HG02840 (cell line): ENCODE results near the gene IMMP2L.
"Not testable (repeated sequence)": the region's sequence is repeated elsewhere in the genome, so short reads cannot be mapped to it uniquely, and the experiment has no call there.

Experiments
- ATAC-seq: cut with Tn5 transposase; IDR thresholded peaks from one replicate; pipeline ENCODE4 v1.9.1; 2021; ENCODE audit warnings: mild to moderate bottlenecking, moderate library complexity, moderate number of reproducible peaks; ENCODE audit not compliant: unreplicated experiment, low FRiP score

IMMP2L gene

DNA sequence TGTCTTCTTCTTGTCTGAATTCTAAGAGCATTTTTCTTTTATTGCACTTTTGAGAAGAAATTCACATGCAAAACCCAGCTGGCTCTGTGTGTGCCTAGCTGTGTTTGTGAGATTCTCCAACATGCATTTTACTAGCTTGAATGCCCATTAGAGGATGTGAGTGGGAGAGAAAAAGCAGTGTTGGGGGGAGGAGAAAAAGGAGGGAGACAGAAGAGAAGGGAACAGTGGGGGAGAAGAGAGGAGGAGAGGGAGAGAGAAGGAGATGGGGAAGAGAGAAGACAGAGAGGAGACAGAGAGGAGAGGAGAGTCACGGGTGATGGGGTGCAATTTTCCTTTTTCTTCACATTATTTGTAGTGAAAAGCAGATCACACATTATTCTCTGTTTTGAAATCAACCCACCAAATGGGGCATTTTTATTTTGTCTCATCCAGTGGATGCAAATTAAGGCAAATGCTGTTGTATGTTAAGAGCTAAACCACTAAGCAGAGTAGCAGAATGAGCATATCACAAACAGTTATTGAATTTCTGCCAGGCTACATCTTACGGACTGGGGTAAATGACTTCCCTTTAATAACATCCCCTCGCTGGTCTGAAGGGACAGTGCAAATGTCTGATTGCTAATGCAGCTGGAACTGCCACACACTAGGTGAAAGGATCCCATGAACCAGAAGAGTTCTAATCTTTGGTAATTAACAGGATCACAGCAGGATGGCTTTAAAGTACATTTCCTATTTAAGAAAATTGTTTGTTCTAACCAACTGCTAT lies 470.5 kb downstream of the IMMP2L start:
- ATAC-seq = no peak

DNA sequence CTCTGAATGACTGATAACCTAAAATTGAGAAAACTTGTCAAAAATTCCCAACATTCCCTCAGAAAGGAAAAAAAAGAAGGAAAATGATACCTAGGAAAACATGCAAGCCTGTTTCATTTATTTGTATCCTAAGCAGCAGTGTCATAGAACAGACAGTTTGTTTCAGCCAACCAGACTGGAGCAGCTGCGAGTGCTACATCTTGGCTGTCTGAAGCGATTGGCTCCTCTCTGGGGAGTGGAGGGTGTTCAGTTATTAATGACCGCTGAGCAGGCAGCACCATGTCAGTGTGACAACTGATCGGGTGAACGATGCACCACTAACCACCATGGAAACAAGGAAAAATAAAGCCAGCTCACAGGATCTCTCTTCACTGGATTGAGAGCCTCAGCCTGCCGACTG lies 471.4 kb downstream of the IMMP2L start, which contains the start of gene LRRN3:
Gene LRRN3 (plus strand): TSS at position 282 of the 400 bp plus-strand sequence. CDS start 31,646 bp downstream, outside the sequence.
- no peak for ATAC-seq

DNA sequence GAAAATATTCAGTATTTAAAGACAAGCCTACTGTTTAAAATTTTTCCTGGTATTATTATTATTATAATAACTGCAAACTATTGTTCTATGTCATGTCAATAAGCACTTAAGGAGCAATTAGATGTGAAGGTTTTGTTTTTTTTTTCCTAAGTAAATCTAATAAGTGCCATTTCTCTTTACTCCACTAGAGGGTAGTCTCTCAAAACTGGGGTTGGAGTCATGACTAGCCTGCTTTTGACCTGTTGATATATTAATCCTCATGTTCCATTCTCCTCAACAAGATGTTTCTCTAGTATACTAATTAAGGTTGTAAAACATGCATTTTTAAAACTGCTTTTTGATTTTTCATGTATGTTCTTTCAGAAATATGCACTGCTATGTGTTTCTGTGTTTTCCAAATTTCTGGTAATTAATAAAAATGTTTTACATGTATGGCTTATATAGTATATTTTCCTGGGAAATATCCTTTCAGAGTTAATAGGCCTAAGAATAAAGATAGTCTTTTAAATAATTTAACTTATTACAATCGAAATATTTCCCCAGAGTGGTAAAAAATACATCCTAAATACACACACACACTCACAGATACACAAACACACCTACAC lies 472.4 kb downstream of the IMMP2L start:
- ATAC-seq = no peak

DNA sequence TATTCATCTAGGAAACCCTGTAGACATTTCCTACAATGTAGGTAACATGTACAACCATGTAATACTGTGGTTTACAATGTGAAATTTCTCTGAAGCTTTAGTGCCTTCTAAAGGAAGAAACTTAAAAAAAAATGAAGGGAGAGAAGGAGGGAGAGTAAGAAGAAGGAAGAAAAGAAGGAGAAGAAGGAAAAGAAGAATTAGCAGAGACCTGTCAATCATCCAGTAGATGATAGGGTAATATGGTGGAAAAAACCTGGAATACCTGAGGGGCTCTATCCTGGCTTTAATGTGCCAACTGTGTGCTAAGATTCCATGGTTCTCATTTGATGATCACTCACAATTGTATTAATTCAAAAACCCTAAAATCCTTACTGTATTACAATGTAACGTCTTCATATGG lies 474.0 kb downstream of the IMMP2L start:
- ATAC-seq = no peak

DNA sequence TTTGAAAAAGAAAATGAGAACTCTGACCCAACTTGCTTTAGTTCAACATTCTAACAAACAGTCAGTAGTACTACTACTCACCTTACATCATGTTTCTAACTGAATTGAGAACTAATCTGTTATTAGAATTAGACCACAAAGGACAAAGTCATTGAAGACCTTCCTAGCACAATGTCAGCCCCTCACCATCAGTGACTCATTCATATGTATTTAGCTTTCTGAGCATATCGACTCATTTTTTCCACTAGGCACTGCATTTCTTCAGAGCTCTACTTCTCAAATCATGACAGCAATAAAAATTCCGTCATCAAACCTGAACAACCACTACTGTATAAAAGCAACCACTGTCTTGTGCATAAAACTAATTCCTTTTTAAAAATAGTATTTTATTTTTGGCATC lies 475.8 kb downstream of the IMMP2L start:
- ATAC-seq = no peak

DNA sequence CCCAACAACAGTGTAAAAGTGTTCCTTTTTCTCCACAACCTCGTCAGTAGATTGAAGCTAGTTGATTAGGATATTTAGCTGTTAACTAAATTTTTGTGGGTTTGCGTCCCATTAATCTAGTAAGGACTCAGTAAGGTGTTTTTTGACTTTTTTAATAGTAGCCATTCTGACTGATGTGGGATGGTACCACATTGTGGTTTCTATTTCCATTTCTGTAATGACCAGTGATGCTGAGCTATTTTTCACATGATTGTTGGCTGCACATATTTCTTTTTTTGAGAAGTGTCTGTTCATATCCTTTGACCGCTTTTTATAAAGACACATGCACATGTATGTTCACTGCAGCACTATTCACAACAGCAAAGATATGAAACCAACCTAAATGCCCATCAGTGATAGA lies 476.9 kb downstream of the IMMP2L start:
- ATAC-seq = no peak

DNA sequence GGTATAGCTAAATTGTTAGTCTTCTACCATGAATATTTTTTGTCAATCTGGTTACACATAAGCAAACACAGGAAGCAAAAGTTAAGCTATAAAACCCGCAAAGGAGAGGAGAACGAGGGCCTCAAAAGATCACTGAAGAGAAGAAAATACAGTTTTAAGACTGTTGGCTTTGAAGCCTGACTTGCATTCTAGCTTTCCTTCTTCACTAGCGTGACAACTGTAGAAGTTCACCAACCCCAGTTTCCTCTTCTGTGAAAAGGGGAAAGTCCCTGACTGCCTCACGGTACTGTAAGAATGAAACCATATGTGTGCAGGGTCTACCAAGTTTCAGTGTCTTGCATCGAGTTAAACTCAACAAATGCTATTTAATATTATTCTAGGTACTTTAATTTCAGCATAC lies 478.9 kb downstream of the IMMP2L start:
- peak; percentile 99 for ATAC-seq

DNA sequence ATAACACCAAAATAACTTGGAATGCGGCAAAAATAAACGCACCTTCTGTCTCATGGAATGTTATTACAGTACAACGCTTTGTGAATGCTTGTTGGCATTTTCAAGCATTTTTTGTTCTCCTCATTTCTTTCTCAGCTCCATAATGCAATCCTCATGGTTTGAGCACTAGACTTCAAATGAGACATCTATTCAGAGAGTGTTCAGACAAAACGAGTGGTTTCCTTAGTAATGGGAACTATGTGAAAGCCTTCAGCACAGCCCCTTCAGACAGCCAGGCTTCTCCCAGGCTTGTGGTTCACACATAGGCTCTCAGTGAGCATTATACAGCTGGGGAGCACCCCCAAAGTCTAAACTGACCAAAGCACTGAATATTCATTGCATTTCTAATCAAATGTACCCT lies 479.9 kb downstream of the IMMP2L start:
- no peak for ATAC-seq

DNA sequence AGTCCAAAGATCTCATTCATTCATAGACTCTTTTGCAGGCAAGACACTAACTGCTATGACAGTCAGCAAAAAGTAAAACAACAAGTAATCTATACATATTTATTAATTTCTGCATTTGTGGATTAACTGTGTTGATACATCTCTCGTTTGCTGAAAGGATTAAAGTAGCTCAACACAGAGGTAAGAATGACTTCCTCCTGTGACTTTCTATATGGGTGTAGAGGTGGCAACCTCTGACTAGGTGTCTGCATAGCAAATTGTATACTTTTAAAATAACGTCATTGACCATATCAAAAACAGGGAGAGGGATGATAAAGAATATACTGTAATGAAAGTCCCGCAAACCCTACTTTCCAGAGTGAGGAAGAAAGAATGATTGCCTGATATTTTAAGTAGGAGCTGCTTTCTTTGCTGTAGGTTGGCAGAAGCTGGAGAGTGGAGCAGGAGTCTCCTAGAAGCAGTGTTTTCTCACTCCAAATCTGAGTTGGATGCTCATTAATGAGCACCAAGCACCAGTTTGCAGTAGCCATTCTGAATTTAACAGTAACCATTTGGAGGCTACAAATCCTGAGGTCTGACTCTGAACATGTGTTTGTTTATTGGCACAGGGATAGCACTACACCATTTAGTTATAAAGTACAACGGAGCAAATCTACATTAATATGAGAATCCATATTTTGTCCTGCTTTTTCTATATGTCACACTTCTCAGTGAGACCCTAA lies 480.6 kb downstream of the IMMP2L start:
- ATAC-seq = no peak

DNA sequence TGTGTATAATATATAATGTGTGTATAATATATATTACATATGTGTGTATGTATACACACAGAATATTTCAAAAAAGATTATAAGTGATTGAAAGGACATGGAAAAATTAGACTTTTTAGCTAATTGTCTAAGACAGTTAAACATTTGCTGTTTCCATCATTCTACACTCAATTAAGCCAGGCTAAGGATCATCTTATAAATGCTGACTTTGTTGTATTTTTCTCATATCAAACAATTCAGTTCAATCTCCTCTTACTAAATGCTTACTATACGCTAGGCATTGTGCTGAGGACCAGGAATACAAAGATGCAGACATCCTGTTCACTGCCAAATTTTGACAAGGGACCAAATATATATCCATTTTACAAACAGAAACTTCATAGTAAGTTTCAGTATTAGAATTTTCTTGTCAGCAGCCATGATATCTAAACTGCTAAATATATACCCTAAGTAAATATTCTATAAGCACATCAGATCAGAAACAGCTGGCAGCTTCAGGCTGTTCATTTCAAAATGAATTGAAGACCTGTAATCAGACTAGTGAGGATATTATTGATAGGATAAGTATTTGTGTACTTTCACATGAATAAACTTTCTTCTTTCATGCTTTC lies 481.7 kb downstream of the IMMP2L start:
- ATAC-seq = no peak

DNA sequence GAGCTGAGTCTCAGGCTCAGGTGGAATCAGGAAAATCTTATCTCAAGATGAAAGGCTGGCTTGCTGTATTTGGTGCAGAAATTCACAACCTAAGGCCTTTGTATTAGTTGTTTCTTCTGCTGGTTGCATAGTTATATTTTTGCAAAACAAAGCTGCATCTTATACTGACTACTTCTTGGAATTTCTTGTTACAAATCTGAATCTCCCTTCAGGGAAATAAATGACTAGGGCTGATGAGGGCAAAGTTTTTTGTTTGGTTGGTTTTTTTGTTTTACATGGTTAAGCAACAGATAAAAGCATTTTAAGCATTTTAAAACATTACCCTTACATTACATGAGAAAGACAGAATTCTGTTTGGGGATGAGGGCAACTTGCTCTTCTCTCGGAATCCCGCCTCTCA lies 485.3 kb downstream of the IMMP2L start:
- no peak for ATAC-seq

DNA sequence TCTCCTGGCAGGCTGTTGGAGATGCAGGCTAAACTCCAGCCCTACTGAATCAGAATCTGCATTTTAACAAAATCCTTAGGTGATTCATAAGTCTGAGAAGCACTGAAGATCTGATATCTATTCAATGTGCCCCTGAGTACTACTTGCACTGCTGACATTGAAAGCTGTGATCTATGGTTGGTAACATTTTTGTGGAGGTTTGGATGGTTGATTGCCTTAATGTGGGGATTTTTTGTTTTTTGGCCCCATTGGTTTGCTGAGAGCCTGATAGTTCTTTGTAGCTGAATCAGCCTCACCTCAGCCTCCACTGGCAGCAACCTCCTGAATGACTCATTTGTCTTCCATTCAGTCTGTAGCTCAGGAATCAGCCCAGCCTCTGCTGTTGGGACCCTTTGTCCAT lies 486.1 kb downstream of the IMMP2L start:
- ATAC-seq = no peak

DNA sequence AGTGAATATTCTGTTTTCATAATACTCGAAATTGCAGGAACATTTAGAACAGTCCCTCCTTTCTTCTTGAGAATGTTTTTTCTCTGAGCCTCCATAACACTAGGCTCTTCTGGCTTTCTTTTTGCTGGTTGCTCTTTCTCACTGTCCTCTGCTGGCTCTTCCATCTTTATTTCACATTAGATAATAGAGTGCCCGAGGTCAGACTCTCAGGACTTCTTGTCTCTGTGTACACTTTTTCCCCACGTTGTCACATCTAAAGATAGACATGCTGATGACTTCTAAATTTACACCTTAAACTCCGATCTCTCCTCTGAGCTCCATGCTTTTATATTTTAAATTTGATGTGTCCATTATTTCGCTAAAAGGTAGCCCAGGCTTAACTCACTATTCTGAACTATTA lies 486.8 kb downstream of the IMMP2L start:
- ATAC-seq = no peak

DNA sequence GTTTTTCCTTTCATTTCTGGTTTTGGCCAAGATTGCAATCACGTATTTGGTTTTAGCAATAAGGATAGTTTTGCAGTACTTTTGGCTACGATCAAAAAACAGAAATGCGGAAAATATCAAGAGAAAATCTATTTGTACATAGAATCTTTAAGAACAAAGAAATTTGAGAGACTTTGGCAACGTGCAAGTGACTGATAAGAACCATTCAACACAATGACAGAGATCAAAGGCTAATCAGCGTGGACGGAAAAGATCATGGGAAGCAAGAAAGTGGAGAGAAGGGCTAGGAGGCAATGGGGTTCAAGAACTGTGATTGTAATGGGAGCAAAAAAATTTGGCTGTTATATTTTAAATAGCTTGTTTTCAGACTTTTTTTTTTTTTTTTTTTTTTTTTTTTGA lies 487.5 kb downstream of the IMMP2L start:
- no peak for ATAC-seq

DNA sequence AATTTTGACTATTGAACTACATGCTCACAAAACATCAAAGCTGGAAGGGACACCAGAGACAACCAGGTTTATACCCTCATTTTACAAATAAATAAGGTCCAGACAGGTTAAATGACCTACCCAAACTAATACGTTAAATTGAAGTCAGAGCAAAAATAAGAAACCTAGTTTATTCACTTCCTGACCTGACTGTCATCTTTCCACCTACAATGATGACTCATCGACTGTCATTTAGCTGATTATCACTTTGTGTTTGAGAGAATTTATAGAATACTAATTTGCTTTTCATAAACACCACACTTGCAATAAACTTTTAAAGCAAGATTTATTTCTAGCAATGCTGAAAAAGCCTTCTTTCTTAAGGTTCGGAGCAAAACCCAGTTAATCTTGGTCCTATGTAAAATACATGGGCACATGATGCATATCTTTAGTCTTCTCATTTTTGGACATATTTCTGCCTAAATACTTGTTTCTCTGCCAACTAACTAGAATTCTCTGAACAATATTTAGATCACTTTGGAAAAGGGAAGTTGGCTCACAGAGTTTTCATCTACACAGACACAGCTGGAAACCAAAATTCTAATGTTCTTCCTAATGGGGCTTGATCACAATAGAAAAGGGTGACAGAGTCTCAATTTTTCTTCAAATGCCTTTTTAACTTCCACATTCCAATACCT lies 488.1 kb downstream of the IMMP2L start:
- no peak for ATAC-seq

DNA sequence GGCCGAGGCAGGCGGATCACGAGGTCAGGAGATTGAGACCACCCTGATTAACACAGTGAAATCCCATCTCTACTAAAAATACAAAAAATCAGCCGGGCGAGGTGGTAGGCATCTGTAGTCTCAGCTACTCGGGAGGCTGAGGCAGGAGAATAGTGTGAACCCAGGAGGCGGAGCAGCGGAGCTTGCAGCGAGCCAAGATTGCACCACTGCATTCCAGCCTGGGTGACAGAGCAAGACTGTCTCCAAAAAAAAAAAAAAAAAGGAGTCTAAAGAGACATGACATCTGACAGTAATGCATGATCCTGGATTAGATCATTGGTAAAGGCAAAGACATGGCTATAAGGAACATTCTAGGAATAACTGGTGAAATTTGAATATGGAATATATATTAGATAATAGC lies 489.6 kb downstream of the IMMP2L start:
- not testable (repeated sequence) for ATAC-seq

DNA sequence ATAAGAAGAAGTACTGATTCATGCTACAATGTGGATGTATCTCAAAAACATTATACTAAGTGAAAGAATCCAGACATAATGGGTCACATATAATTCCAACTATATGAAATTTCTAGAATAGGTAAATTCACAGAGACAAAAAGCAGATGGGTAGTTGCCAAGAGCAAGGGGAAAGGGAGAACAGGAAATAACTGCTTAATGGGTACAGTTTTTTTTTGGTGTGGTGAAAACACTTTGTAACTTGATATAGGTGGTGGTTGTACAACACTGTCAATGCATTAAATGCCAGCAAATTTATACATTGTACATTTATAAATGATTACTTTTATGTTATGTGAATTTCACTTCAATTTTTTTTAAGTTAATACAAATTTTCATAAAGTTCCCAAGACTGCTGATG lies 490.7 kb downstream of the IMMP2L start:
- no peak for ATAC-seq

DNA sequence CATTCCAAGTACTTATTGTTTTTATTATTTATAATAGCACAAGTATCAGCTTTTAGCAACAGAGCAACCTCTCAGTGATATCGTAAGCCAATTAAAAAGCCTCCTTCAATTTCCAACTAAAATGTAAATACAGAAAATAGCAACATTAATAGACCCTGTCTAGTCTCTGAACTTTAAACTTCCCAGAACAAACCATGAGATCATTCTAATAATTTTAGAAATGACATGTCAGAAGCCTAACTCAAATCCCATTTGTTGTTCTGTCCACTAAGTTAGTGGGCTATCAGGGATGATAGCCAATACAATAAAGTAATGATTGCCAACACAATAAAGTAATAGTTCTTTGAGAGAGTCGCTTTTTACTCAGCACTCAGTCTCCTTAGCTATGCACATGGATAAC lies 493.7 kb downstream of the IMMP2L start:
- no peak for ATAC-seq

DNA sequence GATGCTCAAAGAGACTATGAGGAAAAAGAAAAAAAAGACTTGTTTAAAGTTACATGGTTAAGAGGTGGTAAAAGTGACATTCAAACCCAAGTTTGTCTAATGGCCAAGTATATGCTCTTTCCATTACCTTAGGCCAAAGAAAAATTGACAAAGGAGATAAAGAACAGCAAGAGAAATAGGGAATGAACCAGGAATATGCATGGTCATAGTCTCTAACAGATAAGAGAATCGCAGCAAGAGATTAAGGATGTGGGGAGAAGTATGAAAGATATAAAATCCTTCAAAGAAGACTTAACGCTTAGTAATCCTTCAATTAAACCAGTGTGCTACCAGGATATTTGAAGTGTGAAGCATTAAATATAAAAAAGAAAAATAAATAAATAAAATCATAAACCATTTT lies 494.6 kb downstream of the IMMP2L start:
- ATAC-seq = no peak

DNA sequence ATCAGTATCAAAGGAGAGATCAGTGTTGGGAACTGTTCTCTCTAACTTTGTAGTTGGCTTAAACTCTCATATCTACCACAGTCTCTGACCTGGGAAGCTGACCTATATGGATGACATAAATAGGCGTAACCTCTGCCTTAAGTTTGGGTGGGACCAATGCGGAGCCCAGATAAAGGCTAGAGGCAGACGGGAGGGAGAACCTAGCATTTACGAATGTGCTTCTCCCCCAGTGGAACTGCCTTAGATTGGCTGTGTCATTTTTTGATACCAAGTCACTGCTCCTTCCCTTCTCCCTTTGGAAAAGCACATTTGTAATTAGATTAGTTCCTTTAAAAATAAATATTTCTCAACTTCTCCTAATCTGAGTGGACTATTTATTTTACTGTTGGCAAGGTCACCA lies 495.0 kb downstream of the IMMP2L start:
- no peak for ATAC-seq

DNA sequence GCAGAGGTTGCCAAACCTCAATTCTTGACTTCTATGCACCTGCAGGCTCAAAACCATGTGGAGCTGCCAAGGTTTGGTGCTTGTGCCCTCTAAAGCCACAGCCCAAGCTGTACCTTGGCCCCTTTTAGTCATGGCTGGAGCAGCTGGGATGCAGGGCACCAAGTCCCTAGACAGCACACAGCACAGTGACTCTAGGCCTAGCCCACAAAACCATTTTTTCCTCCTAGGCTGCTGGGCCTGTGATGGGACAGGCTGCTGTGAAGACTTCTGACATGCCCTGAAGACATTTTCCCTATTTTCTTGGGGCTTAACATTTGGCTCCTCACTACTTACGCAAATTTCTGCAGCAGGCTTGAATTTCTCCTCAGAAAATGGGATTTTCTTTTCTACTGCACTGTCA lies 499.1 kb downstream of the IMMP2L start:
- no peak for ATAC-seq
